GM20000 (cell line): ENCODE results near the gene ORC2.
A peak's percentile ranks its signal among the peaks of the same experiment; 100 is the strongest.

Experiments
- DNase-seq: peaks from one replicate; pipeline ENCODE4 v3.0.0; 2012; ENCODE audit warnings: low spot score
- TF ChIP-seq, protein P1 (sequence below): IDR thresholded peaks from 2 replicates; pipeline ENCODE4 v1.5.1; 2012; ENCODE audit warnings: mild to moderate bottlenecking, control low read depth; ENCODE audit errors: extremely low read depth, missing control alignments

ORC2 gene

DNA sequence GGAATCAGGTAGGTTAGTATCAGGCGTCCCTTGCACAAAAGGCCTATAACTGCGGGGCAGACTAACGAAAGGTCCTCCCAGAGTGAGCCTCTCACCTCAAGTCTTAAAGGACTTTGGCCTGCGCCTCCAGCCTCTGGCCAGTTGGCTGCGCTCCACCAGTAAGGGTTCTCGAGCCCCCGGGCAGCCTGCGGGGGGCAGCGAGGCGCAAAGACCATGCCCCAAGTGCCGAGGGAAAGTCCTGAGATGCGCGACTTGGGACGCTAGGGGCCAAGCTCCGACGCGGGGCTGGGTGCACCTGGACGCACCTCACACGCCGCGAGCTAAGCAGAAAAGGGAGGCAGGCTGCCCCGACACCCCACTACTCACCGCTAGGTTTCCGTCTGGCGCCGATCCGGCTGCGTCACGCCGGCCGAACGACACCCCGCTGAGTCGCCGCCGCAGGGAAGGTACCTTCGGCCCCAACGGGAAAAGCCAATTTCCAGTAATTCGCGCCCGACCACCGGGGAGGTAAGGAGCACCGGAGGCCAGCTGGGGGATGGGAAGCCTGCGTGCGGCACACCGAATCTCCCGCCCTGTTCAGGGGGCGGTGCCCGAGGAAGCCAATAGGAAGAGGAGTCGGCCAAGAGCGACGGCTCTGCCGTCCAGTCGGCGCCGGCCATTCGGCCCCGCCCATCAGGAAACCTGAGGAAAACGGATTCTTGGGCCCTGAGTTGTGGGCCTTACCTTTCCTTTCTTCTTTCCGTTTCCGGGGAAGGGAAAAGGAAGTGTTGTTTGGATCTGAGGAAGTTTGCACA lies at the start of gene ORC2:
ORC2 (minus strand) TSS at position 537 of the 794 bp plus-strand sequence. CDS start 5,537 bp downstream, outside the sequence.
- TF ChIP-seq, protein P1, sequence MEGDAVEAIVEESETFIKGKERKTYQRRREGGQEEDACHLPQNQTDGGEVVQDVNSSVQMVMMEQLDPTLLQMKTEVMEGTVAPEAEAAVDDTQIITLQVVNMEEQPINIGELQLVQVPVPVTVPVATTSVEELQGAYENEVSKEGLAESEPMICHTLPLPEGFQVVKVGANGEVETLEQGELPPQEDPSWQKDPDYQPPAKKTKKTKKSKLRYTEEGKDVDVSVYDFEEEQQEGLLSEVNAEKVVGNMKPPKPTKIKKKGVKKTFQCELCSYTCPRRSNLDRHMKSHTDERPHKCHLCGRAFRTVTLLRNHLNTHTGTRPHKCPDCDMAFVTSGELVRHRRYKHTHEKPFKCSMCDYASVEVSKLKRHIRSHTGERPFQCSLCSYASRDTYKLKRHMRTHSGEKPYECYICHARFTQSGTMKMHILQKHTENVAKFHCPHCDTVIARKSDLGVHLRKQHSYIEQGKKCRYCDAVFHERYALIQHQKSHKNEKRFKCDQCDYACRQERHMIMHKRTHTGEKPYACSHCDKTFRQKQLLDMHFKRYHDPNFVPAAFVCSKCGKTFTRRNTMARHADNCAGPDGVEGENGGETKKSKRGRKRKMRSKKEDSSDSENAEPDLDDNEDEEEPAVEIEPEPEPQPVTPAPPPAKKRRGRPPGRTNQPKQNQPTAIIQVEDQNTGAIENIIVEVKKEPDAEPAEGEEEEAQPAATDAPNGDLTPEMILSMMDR, result peak; percentile 78
- DNase-seq, result peak; percentile 92

DNA sequence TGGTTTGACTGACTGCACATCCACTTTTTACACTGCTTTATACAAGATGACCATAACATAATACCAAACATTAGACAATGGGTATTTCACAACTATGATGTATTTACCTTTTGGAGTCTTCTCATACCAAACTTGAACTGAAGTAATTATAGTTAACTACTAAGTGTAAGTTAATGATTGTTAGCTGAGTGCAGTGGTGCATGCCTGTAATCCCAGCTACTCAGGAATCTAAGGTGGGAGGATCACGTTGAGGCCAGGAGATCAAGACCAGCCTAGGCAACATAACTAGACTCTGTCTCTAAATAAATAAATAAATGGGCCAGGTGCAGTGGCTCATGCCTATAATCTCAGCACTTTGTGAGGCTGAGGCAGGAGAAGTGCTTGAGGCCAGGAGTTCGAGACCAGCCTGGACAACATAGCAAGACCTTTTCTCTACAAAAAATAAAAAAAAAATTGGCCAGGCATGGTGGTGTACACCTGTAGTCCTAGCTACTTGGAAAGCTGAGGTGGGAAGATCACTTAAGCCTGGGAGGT lies 44.9 kb upstream of the ORC2 start:
- DNase-seq, result no peak
- TF ChIP-seq, protein P1, result no peak

DNA sequence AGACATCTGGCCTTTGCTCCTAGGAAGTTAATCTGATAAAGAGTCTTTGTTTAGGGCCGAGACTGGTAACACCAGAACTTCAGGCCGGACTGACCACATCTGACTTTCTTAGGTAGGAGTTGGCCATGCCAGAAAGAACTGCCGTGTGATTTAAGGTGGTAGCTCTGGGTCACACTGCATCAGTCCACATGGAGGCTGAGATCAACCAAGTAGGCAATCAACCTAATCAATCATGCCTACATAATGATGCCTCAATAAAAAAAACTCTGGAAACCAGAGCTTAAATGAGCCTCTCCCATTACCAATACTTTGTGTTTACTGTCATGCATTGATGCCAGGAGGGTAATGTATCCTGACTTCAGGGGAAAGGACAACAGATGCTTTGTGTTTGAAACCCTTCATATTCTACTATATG lies 44.1 kb upstream of the ORC2 start:
- TF ChIP-seq, protein P1, result no peak
- DNase-seq, result no peak

DNA sequence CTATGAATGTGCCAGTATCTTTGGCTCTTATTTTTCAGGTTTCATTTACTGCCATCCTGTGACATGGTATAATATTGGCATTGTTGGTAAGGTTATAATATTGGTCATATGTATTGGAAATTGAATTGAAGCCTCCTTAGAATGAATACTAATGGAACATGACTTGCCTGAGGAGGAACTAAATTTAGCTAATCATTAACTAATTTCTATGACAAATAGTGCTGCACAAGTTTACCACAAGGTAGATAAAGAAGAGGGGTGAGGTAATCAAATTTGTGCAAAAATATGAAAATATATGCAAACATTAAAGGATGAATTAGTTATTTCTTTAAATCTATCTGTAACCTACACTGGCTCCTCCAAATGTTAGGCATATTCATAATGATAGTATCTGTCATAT lies 43.2 kb upstream of the ORC2 start:
- TF ChIP-seq, protein P1, result no peak
- DNase-seq, result no peak

DNA sequence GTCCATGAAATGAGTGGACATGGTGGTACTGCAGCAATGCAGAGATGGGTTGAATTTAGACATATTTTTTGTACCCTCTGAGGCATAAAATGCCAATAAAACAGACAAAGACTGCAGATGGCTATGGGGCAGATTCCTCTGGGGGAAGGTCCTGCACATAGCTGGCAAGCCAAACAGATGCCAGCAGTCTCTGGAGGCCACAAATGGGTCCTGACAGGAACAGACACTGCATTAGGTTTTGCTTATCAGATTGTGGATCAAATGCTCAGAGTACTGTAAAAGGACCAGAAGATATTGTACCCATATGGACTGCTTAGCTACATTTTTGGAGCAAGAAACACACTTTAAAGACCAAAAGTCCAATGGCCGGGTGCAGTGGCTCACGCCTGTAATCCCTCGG lies 40.9 kb upstream of the ORC2 start:
- TF ChIP-seq, protein P1, result no peak
- no peak for DNase-seq

GRCh38 chr2:200993097-200993496 lies 29.6 kb upstream of the ORC2 start:
- TF ChIP-seq, protein P1, result no peak
- DNase-seq, result no peak

DNA sequence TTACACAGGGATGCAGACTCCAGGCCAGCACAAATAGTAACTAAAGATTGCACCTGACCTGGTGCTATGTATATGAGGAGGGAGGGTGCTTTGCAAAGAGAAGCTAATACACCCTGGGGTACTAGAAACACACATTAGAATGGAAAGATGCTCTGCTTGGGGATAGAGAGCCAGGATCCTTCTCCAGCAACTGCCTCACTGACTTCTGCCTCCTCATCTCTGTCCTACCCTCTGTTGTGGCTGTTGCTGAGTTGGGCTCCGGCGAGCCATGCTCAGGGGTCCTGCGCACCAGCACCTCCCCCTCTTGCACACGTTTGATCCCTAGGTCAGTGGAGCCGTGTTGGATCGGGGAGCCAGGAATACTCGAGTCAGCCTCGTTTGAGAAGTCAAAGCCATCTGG lies 23.7 kb upstream of the ORC2 start:
- TF ChIP-seq, protein P1, result no peak
- no peak for DNase-seq
